ENCODE measurements around the gene CENATAC. TPM values are rescaled to one million over a fixed set of nuclear protein-coding genes. Genes with fewer than 3 reads are reported as not detected.
"Not testable (repeated sequence)": the region's sequence is repeated elsewhere in the genome, so short reads cannot be mapped to it uniquely, and the experiment has no call there.

CENATAC gene
- total RNA-seq, 8 experiments from 2014 or later = 13.0 to 65.0 (median 19.8) TPM

GRCh38 chr11:119000906-119001305 is 3.0 kb downstream of the CENATAC start:
- 0 to 100% (median 77%) methylated on average over 1 of the region's 1 CpG; no CpG with 5 or more reads in 2 of the 10 experiments for WGBS, 10 experiments
- no peak overlapping the region for H3K27ac ChIP-seq
- peak in 1 of 8 experiments; percentile 2 for ATAC-seq (replicated peaks in 6 of 8)
- H3K4me1 ChIP-seq (replicated peaks in 1 of 2) = peaks cover 12 to 13% of the 10 kb centered on the region in 2 donors
- in situ Hi-C loops (cut with MboI; ENCODE audit: low pct_unique_long_range_greater_than_20kb in 2 of 9, low sequenced_read_pairs in 9 of 9, unreplicated experiment in 9 of 9) = no loop called here
- H3K4me3 ChIP-seq = no peak overlapping the region

- H3K4me1 ChIP-seq (replicated peaks in 1 of 2) = no peaks in the 10 kb centered on the region
- in situ Hi-C loops (cut with MboI; ENCODE audit: low pct_unique_long_range_greater_than_20kb in 2 of 9, low sequenced_read_pairs in 9 of 9, unreplicated experiment in 9 of 9) = no loop called here
- peak in 2 of 8 experiments; percentile 50 to 74 for ATAC-seq (replicated peaks in 6 of 8)
- no peak overlapping the region for H3K4me3 ChIP-seq
- WGBS, 10 experiments = 29 to 100% (median 68%) methylated on average over 1 to 4 of the region's 4 CpGs; no CpG with 5 or more reads in 5 of the 10 experiments
- H3K27ac ChIP-seq = no peak overlapping the region
Measured at GRCh38 chr11:119006656-119007055, 8.7 kb downstream of the CENATAC start.

GRCh38 chr11:119011476-119012053 is 13.6 kb downstream of the CENATAC start:
- H3K4me3 ChIP-seq = no peak overlapping the region
- in situ Hi-C loops (cut with MboI; ENCODE audit: low pct_unique_long_range_greater_than_20kb in 2 of 9, low sequenced_read_pairs in 9 of 9, unreplicated experiment in 9 of 9) = no loop called here
- peaks cover 0 to under 1% of the 10 kb centered on the region in 2 donors for H3K4me1 ChIP-seq (replicated peaks in 1 of 2)
- ATAC-seq (replicated peaks in 6 of 8) = peak in 6 of 8 experiments; percentile 12 to 67 (median 34)
- no peak overlapping the region for H3K27ac ChIP-seq
- WGBS, 10 experiments = 80 to 100% (median 81%) methylated on average over 1 to 5 of the region's 6 CpGs; no CpG with 5 or more reads in 7 of the 10 experiments

GRCh38 chr11:119012629-119013170 is 14.8 kb downstream of the CENATAC start:
- WGBS, 10 experiments = 51 to 96% (median 88%) methylated on average over 2 to 3 of the region's 3 CpGs; no CpG with 5 or more reads in 3 of the 10 experiments
- ATAC-seq (replicated peaks in 6 of 8) = no peak

GRCh38 chr11:119014209-119014924 is 16.4 kb downstream of the CENATAC start:
- 67 to 100% (median 92%) methylated on average over 1 to 16 of the region's 17 CpGs for WGBS, 10 experiments
- H3K27ac ChIP-seq = no peak overlapping the region
- in situ Hi-C loops (cut with MboI; ENCODE audit: low pct_unique_long_range_greater_than_20kb in 2 of 9, low sequenced_read_pairs in 9 of 9, unreplicated experiment in 9 of 9) = no loop called here

More at GRCh38 chr11:119012629-119013170, 14.8 kb downstream of the CENATAC start:
- Histone ChIP-seq H3K4me3 (no peak overlapping the region), H3K4me1 (replicated peaks in 1 of 2) (peaks cover 7 to 9% of the 10 kb centered on the region in 2 donors), H3K27ac (no peak overlapping the region)
- in situ Hi-C loops (cut with MboI; ENCODE audit: low pct_unique_long_range_greater_than_20kb in 2 of 9, low sequenced_read_pairs in 9 of 9, unreplicated experiment in 9 of 9) = no loop called here

GRCh38 chr11:119015054-119015611 is 17.2 kb downstream of the CENATAC start:
- Histone ChIP-seq H3K4me1 (replicated peaks in 1 of 2) (peaks cover 13 to 17% of the 10 kb centered on the region in 2 donors), H3K27ac (no peak overlapping the region), H3K4me3 (no peak overlapping the region)
- in situ Hi-C loops (cut with MboI; ENCODE audit: low pct_unique_long_range_greater_than_20kb in 2 of 9, low sequenced_read_pairs in 9 of 9, unreplicated experiment in 9 of 9) = no loop called here
- no peak for ATAC-seq (replicated peaks in 6 of 8)
- 0 to 100% (median 80%) methylated on average over 1 to 8 of the region's 8 CpGs; no CpG with 5 or more reads in 2 of the 10 experiments for WGBS, 10 experiments

More at GRCh38 chr11:119014209-119014924, 16.4 kb downstream of the CENATAC start:
- peaks cover 7 to 9% of the 10 kb centered on the region in 2 donors for H3K4me1 ChIP-seq (replicated peaks in 1 of 2)
- ATAC-seq (replicated peaks in 6 of 8) = no peak
- no peak overlapping the region for H3K4me3 ChIP-seq

GRCh38 chr11:119016216-119017009 is 18.5 kb downstream of the CENATAC start:
- peak overlapping the region in 2 of 5 donors; percentile 70 to 74 for H3K4me3 ChIP-seq
- H3K4me1 ChIP-seq (replicated peaks in 1 of 2) = peaks cover 15 to 19% of the 10 kb centered on the region in 2 donors
- no peak overlapping the region for H3K27ac ChIP-seq
- 60 to 100% (median 84%) methylated on average over 1 to 12 of the region's 14 CpGs for WGBS, 10 experiments
- ATAC-seq (replicated peaks in 6 of 8) = no peak
- in situ Hi-C loops (cut with MboI; ENCODE audit: low pct_unique_long_range_greater_than_20kb in 2 of 9, low sequenced_read_pairs in 9 of 9, unreplicated experiment in 9 of 9) = no loop called here

GRCh38 chr11:119017377-119017776 is 19.4 kb downstream of the CENATAC start:
- Histone ChIP-seq H3K4me3 (peak overlapping the region; percentile 60 to 83 (median 72)), H3K4me1 (replicated peaks in 1 of 2) (peaks cover 15 to 19% of the 10 kb centered on the region in 2 donors), H3K27ac (peak overlapping the region; percentile 81 to 96)
- ATAC-seq (replicated peaks in 6 of 8); in situ Hi-C loops (cut with MboI; ENCODE audit: low pct_unique_long_range_greater_than_20kb in 2 of 9, low sequenced_read_pairs in 9 of 9, unreplicated experiment in 9 of 9): not testable (repeated sequence)
- 0 to 25% (median 3%) methylated on average over 1 to 10 of the region's 10 CpGs for WGBS, 10 experiments

GRCh38 chr11:119018074-119018938 is 20.4 kb downstream of the CENATAC start, which contains the start of the genes RPS25 and TRAPPC4:
TSS of gene RPS25 (minus strand) at chr11:119018343. CDS start at chr11:119018284, 59 bp downstream.
TSS of gene TRAPPC4 (plus strand) at chr11:119018766. CDS start at chr11:119018796, 30 bp downstream.
- ATAC-seq (replicated peaks in 6 of 8) = peak; percentile 89 to 96 (median 94)
- in situ Hi-C loops (cut with MboI; ENCODE audit: low pct_unique_long_range_greater_than_20kb in 2 of 9, low sequenced_read_pairs in 9 of 9, unreplicated experiment in 9 of 9) = no loop called here
- peak within 1 kb of the TSS; percentile 81 to 96 for H3K27ac ChIP-seq
- WGBS, 10 experiments = 0 to 20% (median 0%) methylated on average over 1 to 16 of the region's 63 CpGs; no CpG with 5 or more reads in 3 of the 10 experiments
- H3K4me1 ChIP-seq (replicated peaks in 1 of 2) = peaks cover 15 to 19% of the 10 kb centered on the region in 2 donors
- H3K4me3 ChIP-seq = peak within 1 kb of the TSS; percentile 60 to 83 (median 72)

- in situ Hi-C loops (cut with MboI; ENCODE audit: low pct_unique_long_range_greater_than_20kb in 2 of 9, low sequenced_read_pairs in 9 of 9, unreplicated experiment in 9 of 9) = no loop called here
- 20 to 72% (median 45%) methylated on average over 1 to 2 of the region's 2 CpGs; no CpG with 5 or more reads in 4 of the 10 experiments for WGBS, 10 experiments
- Histone ChIP-seq H3K4me3 (peak overlapping the region; percentile 60 to 83 (median 72)), H3K27ac (no peak overlapping the region), H3K4me1 (replicated peaks in 1 of 2) (peaks cover 15 to 19% of the 10 kb centered on the region in 2 donors)
- ATAC-seq (replicated peaks in 6 of 8) = no peak
Measured at GRCh38 chr11:119019996-119020395, 22.1 kb downstream of the CENATAC start.

- no peak for ATAC-seq (replicated peaks in 6 of 8)
- Histone ChIP-seq H3K27ac (no peak overlapping the region), H3K4me3 (no peak overlapping the region), H3K4me1 (replicated peaks in 1 of 2) (peaks cover 15 to 17% of the 10 kb centered on the region in 2 donors)
- WGBS, 10 experiments = 70 to 100% (median 94%) methylated on average over 1 to 4 of the region's 5 CpGs; no CpG with 5 or more reads in 1 of the 10 experiments
- in situ Hi-C loops (cut with MboI; ENCODE audit: low pct_unique_long_range_greater_than_20kb in 2 of 9, low sequenced_read_pairs in 9 of 9, unreplicated experiment in 9 of 9) = no loop called here
Measured at GRCh38 chr11:119021631-119022030, 23.7 kb downstream of the CENATAC start.

Measured in motor neuron (in vitro differentiated cells).